HepG2 (cell line): ENCODE measurements around the gene TASP1. TPM values are rescaled to one million over a fixed set of nuclear protein-coding genes. Genes with fewer than 3 reads are reported as not detected.
"Not testable (repeated sequence)": the region's sequence is repeated elsewhere in the genome, so short reads cannot be mapped to it uniquely, and the experiment has no call there.

ENCODE experiments used
- ATAC-seq: fragments of 200-7000 bp; cut with Tn5 transposase; 3 replicates; pipeline ENCODE4 v1.9.1; 2020; ENCODE audit warnings: mild to moderate bottlenecking, moderate library complexity
- BruUV-seq: library from RNA; stranded (reverse); fragments of 400-500 nt; replicated peaks from 2 replicates; lab custom pipeline; 2021; lab: Mats Ljungman, UMichigan
- CTCF ChIA-PET: fragments of 300-600 bp; formaldehyde crosslinking; extraction: SDS; loops from one replicate; lab custom pipeline; 2021; ENCODE audit warnings: low total read pairs, inconsistent platforms, low intra/inter-chr PET ratio; lab: Yijun Ruan, JAX
- POLR2A ChIA-PET: fragments of 350-600 bp; sonication (Branson Sonifier 250); formaldehyde crosslinking; loops from one replicate; lab custom pipeline; 2020; ENCODE audit warnings: antibody characterized with exemption, inconsistent platforms; lab: Yijun Ruan, JAX
- DNase-seq: peaks from one replicate; pipeline ENCODE4 v3.0.0-alpha.2; 2015; ENCODE audit warnings: low spot score
- FAIRE-seq: peaks from 3 replicates; lab custom pipeline; 2011; peaks lifted over from hg19 to GRCh38; lab: Jason Lieb, UNC
- H2AFZ ChIP-seq: one replicate; pipeline ENCODE4 v1.6.1; 2011; ENCODE audit warnings: low read length, inconsistent platforms
- H3K27ac ChIP-seq: fragments of 300-600 bp; 3 replicates; pipeline ENCODE4 v1.8.0; 2011; ENCODE audit warnings: mixed run types, mild to moderate bottlenecking, mixed read lengths, low read length, inconsistent platforms; ENCODE audit not compliant: insufficient read depth; ENCODE audit errors: extremely low read length
- H3K27me3 ChIP-seq, 2 experiments: fragments of 200-600 bp in 1 of 2; 2 replicates in 1 of 2; 3 replicates in 1 of 2; pipeline versions ENCODE4 v1.6.0 to v1.8.0; 2011; ENCODE audit warnings: low read length in 2 of 2, mild to moderate bottlenecking in 2 of 2, moderate library complexity in 2 of 2, inconsistent platforms in 1 of 2; ENCODE audit not compliant: insufficient read depth in 2 of 2, control insufficient read depth in 1 of 2
- H3K36me3 ChIP-seq, 2 experiments: fragments of 200-600 bp in 1 of 2; replicated peaks in 1 of 2; 2 replicates in 1 of 2; 3 replicates in 1 of 2; pipeline versions ENCODE4 v1.5.1 to v1.8.0; 2011; ENCODE audit warnings: low read length in 2 of 2, inconsistent platforms in 1 of 2; ENCODE audit not compliant: insufficient read depth in 2 of 2, control insufficient read depth in 1 of 2
- H3K4me1 ChIP-seq: 2 replicates; pipeline ENCODE4 v1.5.1; 2012; ENCODE audit warnings: low read length, inconsistent platforms; ENCODE audit not compliant: insufficient read depth
- H3K4me2 ChIP-seq: 2 replicates; pipeline ENCODE4 v1.6.0; 2011; ENCODE audit warnings: low read depth, low read length, inconsistent platforms
- H3K4me3 ChIP-seq, 3 experiments: fragments of 200-600 bp in 1 of 3; sonication (generic), shearing (Covaris generic) in 1 of 3; replicated peaks in 1 of 3; 2 replicates each; pipeline ENCODE4 v1.5.1; 2011 to 2016; ENCODE audit warnings: low read length in 3 of 3, inconsistent platforms in 2 of 3, low read depth in 2 of 3, mild to moderate bottlenecking in 2 of 3, control low read depth in 1 of 3, mixed read lengths in 1 of 3; ENCODE audit not compliant: insufficient read depth in 1 of 3
- H3K79me2 ChIP-seq: one replicate; pipeline ENCODE4 v1.6.1; 2011; ENCODE audit warnings: low read length, inconsistent platforms; ENCODE audit not compliant: insufficient read depth
- H3K9ac ChIP-seq: 2 replicates; pipeline ENCODE4 v1.6.0; 2011; ENCODE audit warnings: mild to moderate bottlenecking, low read depth, low read length, inconsistent platforms; ENCODE audit not compliant: insufficient read depth
- H3K9me3 ChIP-seq: 2 replicates; pipeline ENCODE4 v1.5.1; 2012; ENCODE audit warnings: mild to moderate bottlenecking, low read length
- H4K20me1 ChIP-seq: 2 replicates; pipeline ENCODE4 v1.6.0; 2011; ENCODE audit warnings: inconsistent platforms, mild to moderate bottlenecking, low read length, moderate library complexity; ENCODE audit not compliant: insufficient read depth
- TAF1 ChIP-seq: sonication (generic); formaldehyde crosslinking; IDR thresholded peaks from 2 replicates; pipeline ENCODE4 v1.4.0; 2020; ENCODE audit warnings: missing genetic modification reagents
- WGBS: methylation state at CpG from one replicate; pipeline ENCODE4 v1.1.6; 2017; ENCODE audit warnings: low lambda C conversion rate; 5-methylcytosine and 5-hydroxymethylcytosine counted together
- in situ Hi-C: cut with HindIII; loops from 2 replicates; pipeline ENCODE4 v1.10.0; 2017; ENCODE audit warnings: low pct_unique_long_range_greater_than_20kb; ENCODE audit not compliant: extremely low pct_ligation_motif_present
- intact Hi-C: fragments of 100-400 bp; cut with micrococcal nuclease; formaldehyde crosslinking; loops from one replicate; pipeline ENCODE4 v1.10.0; 2022; ENCODE audit not compliant: unreplicated experiment
- polyA plus RNA-seq, 8 experiments: library from polyadenylated mRNA; depleted of rRNA in 3 of 8; stranded (reverse) in 7 of 8; unstranded in 1 of 8; fragments of >200 nt; fragmentation: Illumina TruSeq in 4 of 8; extraction: Trizol in 4 of 8; gene quantifications; 2 replicates each; pipeline versions ENCODE4 v1.2.1 to v1.2.3, GENCODE V29; 2011 to 2016; ENCODE audit warnings: low read depth in 4 of 8, missing spikeins in 1 of 8, mixed read lengths in 1 of 8; ENCODE audit not compliant: insufficient read depth in 1 of 8
- total RNA-seq, 5 experiments: library from RNA; depleted of rRNA; stranded (reverse); fragments of >200 nt; fragmentation: Illumina TruSeq; extraction: Trizol; gene quantifications; 2 replicates each; pipeline ENCODE4 v1.2.3, GENCODE V29; 2016; ENCODE audit warnings: low read depth in 1 of 5
- TF ChIP-seq, protein P1 (sequence below): sonication (generic); formaldehyde crosslinking; IDR thresholded peaks from 2 replicates; pipeline ENCODE4 v1.9.0; 2021; ENCODE audit warnings: mild to moderate bottlenecking, missing genetic modification reagents

The TASP1 gene
- total and polyA plus RNA-seq, 2 of the 13 experiments (the other 11 are each of a cell fraction or from before 2014, with no cell fraction given): 10.0 to 25.2 TPM

DNA sequence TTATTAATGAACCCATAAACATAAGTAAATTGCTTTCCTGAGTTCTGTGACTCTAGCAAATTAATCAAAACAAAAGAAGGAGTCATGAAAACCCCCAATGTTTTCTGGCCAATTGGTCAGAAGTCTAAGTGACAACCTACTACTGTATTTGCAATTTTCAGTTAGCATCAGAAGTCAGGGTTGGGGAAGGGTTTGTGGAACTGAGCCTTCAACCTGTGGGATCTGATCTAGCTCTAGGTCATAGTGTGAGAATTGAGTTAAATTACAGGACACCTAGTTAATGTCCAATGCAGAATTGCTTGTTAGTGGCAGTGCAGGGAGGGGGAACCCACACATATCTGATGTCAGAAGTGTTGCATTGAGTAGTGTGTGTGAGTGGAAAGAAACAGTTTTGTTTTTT, 275.3 kb downstream of the TASP1 start (continued):
- TF ChIP-seq, protein P1, sequence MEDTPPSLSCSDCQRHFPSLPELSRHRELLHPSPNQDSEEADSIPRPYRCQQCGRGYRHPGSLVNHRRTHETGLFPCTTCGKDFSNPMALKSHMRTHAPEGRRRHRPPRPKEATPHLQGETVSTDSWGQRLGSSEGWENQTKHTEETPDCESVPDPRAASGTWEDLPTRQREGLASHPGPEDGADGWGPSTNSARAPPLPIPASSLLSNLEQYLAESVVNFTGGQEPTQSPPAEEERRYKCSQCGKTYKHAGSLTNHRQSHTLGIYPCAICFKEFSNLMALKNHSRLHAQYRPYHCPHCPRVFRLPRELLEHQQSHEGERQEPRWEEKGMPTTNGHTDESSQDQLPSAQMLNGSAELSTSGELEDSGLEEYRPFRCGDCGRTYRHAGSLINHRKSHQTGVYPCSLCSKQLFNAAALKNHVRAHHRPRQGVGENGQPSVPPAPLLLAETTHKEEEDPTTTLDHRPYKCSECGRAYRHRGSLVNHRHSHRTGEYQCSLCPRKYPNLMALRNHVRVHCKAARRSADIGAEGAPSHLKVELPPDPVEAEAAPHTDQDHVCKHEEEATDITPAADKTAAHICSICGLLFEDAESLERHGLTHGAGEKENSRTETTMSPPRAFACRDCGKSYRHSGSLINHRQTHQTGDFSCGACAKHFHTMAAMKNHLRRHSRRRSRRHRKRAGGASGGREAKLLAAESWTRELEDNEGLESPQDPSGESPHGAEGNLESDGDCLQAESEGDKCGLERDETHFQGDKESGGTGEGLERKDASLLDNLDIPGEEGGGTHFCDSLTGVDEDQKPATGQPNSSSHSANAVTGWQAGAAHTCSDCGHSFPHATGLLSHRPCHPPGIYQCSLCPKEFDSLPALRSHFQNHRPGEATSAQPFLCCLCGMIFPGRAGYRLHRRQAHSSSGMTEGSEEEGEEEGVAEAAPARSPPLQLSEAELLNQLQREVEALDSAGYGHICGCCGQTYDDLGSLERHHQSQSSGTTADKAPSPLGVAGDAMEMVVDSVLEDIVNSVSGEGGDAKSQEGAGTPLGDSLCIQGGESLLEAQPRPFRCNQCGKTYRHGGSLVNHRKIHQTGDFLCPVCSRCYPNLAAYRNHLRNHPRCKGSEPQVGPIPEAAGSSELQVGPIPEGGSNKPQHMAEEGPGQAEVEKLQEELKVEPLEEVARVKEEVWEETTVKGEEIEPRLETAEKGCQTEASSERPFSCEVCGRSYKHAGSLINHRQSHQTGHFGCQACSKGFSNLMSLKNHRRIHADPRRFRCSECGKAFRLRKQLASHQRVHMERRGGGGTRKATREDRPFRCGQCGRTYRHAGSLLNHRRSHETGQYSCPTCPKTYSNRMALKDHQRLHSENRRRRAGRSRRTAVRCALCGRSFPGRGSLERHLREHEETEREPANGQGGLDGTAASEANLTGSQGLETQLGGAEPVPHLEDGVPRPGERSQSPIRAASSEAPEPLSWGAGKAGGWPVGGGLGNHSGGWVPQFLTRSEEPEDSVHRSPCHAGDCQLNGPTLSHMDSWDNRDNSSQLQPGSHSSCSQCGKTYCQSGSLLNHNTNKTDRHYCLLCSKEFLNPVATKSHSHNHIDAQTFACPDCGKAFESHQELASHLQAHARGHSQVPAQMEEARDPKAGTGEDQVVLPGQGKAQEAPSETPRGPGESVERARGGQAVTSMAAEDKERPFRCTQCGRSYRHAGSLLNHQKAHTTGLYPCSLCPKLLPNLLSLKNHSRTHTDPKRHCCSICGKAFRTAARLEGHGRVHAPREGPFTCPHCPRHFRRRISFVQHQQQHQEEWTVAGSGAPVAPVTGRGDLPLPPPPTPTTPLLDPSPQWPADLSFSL (CRISPR knock-in tag): no peak
- TF ChIP-seq TAF1 (CRISPR knock-in tag): no peak
- TF ChIP-seq, all 625 proteins: peak for 0

DNA sequence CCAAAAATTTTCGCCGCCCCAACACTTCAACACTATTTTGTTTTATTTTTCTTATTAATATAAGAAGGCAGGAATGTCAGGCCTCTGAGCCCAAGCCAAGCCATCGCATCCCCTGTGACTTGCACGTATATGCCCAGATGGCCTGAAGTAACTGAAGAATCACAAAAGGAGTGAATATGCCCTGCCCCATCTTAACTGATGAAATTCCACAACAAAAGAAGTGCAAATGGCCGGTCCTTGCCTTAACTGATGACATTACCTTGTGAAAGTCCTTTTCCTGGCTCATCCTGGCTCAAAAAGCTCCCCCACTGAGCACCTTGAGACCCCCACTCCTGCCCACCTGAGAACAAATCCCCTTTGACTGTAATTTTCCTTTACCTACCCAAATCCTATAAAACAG, 276.6 kb downstream of the TASP1 start:
- H4K20me1 ChIP-seq, in situ Hi-C loops, H3K27me3 ChIP-seq, H3K4me1 ChIP-seq, H3K4me3 ChIP-seq, H3K27ac ChIP-seq, H2AFZ ChIP-seq, H3K79me2 ChIP-seq, DNase-seq, ATAC-seq, CTCF ChIA-PET, BruUV-seq, H3K9ac ChIP-seq, H3K9me3 ChIP-seq, H3K4me2 ChIP-seq, H3K36me3 ChIP-seq, intact Hi-C loops, POLR2A ChIA-PET, FAIRE-seq: not testable (repeated sequence)
- WGBS: 78% methylated on average over 5 of the region's 5 CpGs

DNA sequence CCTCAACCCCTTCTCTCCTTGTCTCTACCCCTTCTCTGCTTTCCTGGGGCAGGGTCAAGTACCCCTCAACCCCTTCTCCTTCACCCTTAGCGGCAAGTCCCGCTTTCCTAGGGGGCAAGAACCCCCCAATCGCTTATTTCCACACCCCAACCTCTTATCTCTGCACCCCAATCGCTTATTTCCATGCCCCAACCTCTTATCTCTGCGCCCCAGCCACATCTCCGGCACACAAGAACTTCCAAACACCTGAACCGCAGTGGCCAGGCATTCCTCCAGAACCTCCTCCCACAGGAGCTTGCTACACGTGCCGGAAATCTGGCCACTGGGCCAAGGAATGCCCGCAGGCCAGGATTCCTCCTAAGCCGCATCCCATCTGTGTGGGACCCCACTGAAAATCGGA, 279.8 kb downstream of the TASP1 start:
- H2AFZ ChIP-seq, BruUV-seq, H3K4me2 ChIP-seq, POLR2A ChIA-PET, H3K9ac ChIP-seq, DNase-seq, CTCF ChIA-PET, H3K27me3 ChIP-seq, H4K20me1 ChIP-seq, H3K9me3 ChIP-seq, FAIRE-seq, H3K79me2 ChIP-seq, intact Hi-C loops, H3K36me3 ChIP-seq, H3K4me3 ChIP-seq, ATAC-seq, H3K27ac ChIP-seq, in situ Hi-C loops: not testable (repeated sequence)
- WGBS: 70% methylated on average over 12 of the region's 12 CpGs
- peaks cover 24% of the 10 kb centered on the region for H3K4me1 ChIP-seq

DNA sequence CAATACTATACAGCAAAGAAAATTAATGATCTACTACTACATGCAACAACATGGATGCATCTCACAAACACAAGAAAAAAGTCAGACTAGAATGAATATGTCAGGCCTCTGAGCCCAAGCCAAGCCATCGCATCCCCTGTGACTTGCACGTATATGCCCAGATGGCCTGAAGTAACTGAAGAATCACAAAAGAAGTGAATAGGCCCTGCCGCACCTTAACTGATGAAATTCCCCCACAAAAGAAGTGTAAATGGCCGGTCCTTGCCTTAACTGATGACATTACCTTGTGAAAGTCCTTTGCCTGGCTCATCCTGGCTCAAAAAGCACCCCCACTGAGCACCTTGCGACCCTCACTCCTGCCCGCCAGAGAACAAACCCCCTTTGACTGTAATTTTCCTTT, 280.9 kb downstream of the TASP1 start:
- H3K36me3 ChIP-seq, H3K4me2 ChIP-seq, H3K9me3 ChIP-seq, H3K27ac ChIP-seq, FAIRE-seq, H3K79me2 ChIP-seq, H4K20me1 ChIP-seq, H3K9ac ChIP-seq, H3K27me3 ChIP-seq, ATAC-seq, POLR2A ChIA-PET, intact Hi-C loops, in situ Hi-C loops, CTCF ChIA-PET, H2AFZ ChIP-seq, DNase-seq, BruUV-seq, H3K4me3 ChIP-seq: not testable (repeated sequence)
- H3K4me1 ChIP-seq: peaks cover 24% of the 10 kb centered on the region
- 87% methylated on average over 6 of the region's 6 CpGs for WGBS
